SK-N-SH (cell line): ENCODE results near the gene CFAP74. TPM values are rescaled to one million over a fixed set of nuclear protein-coding genes. Genes with fewer than 3 reads are reported as not detected.

Source experiments
- CTCF ChIA-PET: fragments of 300-600, 350-600 bp; formaldehyde crosslinking; extraction: SDS; loops from one replicate; lab custom pipeline; 2021; lab: Yijun Ruan, JAX
- POLR2A ChIA-PET: fragments of 350-600 bp; sonication (Branson Sonifier 250); formaldehyde crosslinking; extraction: SDS; loops from one replicate; lab custom pipeline; 2020; ENCODE audit warnings: antibody characterized with exemption, inconsistent platforms; lab: Yijun Ruan, JAX
- DNase-seq: peaks from one replicate; pipeline ENCODE4 v3.0.0; 2012
- H2AFZ ChIP-seq: fragments of 200-600 bp; sonication (generic); 2 replicates; pipeline ENCODE4 v1.8.1; 2016; ENCODE audit warnings: antibody characterized with exemption, mild to moderate bottlenecking, low read depth
- H3F3A ChIP-seq: fragments of 200-600 bp; sonication (generic); replicated peaks from 2 replicates; pipeline ENCODE3; 2016; ENCODE audit warnings: antibody characterized with exemption, mild to moderate bottlenecking; ENCODE audit not compliant: insufficient read depth
- H3K27ac ChIP-seq, 2 experiments: fragments of 200-500 bp in 1 of 2; fragments of 200-600 bp in 1 of 2; sonication (Bioruptor generic) in 1 of 2; sonication (generic), shearing (Covaris generic) in 1 of 2; 2 replicates each; pipeline versions ENCODE4 v1.5.1 to v1.6.1; 2014 to 2016; ENCODE audit warnings: low read depth in 2 of 2, inconsistent platforms in 1 of 2, low read length in 1 of 2, mild to moderate bottlenecking in 1 of 2, mixed read lengths in 1 of 2
- H3K27me3 ChIP-seq: fragments of 200-600 bp; sonication (generic), shearing (Covaris generic); 2 replicates; pipeline ENCODE4 v1.6.1; 2016; ENCODE audit warnings: mixed run types; ENCODE audit not compliant: insufficient read depth
- H3K36me3 ChIP-seq, 2 experiments: fragments of 200-500 bp in 1 of 2; fragments of 200-600 bp in 1 of 2; sonication (Bioruptor generic) in 1 of 2; sonication (generic) in 1 of 2; replicated peaks in 1 of 2; 2 replicates each; pipeline versions ENCODE3 to v1.5.1; 2014 to 2016; ENCODE audit warnings: low read length in 1 of 2, mild to moderate bottlenecking in 1 of 2; ENCODE audit not compliant: insufficient read depth in 2 of 2, control insufficient read depth in 1 of 2
- H3K4me1 ChIP-seq, 2 experiments: fragments of 200-500 bp in 1 of 2; fragments of 200-600 bp in 1 of 2; sonication (Bioruptor generic) in 1 of 2; sonication (generic), shearing (Covaris generic) in 1 of 2; 2 replicates each; pipeline versions ENCODE4 v1.5.1 to v1.6.1; 2014 to 2016; ENCODE audit warnings: low read depth in 1 of 2, low read length in 1 of 2, mixed run types in 1 of 2; ENCODE audit not compliant: insufficient read depth in 2 of 2, control insufficient read depth in 1 of 2
- H3K4me2 ChIP-seq: fragments of 200-600 bp; sonication (generic), shearing (Covaris generic); 2 replicates; pipeline ENCODE4 v1.6.1; 2017; ENCODE audit warnings: mixed run types
- H3K4me3 ChIP-seq, 2 experiments: fragments of 200-500 bp in 1 of 2; fragments of 200-600 bp in 1 of 2; sonication (Bioruptor generic) in 1 of 2; sonication (generic), shearing (Covaris generic) in 1 of 2; 2 replicates each; pipeline versions ENCODE4 v1.5.1 to v1.8.1; 2014 to 2016; ENCODE audit warnings: low read depth in 2 of 2, inconsistent platforms in 1 of 2, low read length in 1 of 2, mild to moderate bottlenecking in 1 of 2, mixed read lengths in 1 of 2, moderate library complexity in 1 of 2
- H3K79me2 ChIP-seq: fragments of 200-600 bp; sonication (generic); 2 replicates; pipeline ENCODE4 v1.8.1; 2017; ENCODE audit warnings: mild to moderate bottlenecking; ENCODE audit not compliant: insufficient read depth
- H3K9ac ChIP-seq: fragments of 200-600 bp; sonication (generic); 2 replicates; pipeline ENCODE4 v1.6.1; 2017; ENCODE audit warnings: mixed run types
- H3K9me2 ChIP-seq: fragments of 200-600 bp; sonication (generic); 2 replicates; pipeline ENCODE4 v1.6.1; 2017; ENCODE audit warnings: mixed run types
- H3K9me3 ChIP-seq: fragments of 200-600 bp; sonication (generic); 2 replicates; pipeline ENCODE4 v1.6.1; 2017; ENCODE audit warnings: mixed run types, mild to moderate bottlenecking, moderate library complexity
- H4K20me1 ChIP-seq: fragments of 200-600 bp; sonication (generic); 2 replicates; pipeline ENCODE4 v1.6.1; 2017; ENCODE audit warnings: mild to moderate bottlenecking, mixed run types; ENCODE audit not compliant: insufficient read depth
- ELF1 ChIP-seq: IDR thresholded peaks from 2 replicates; pipeline ENCODE4 v1.4.0; 2012
- EP300 ChIP-seq, 2 experiments: IDR thresholded peaks; 2 replicates each; pipeline versions ENCODE4 v1.4.0 to v1.6.1; 2012; ENCODE audit warnings: borderline replicate concordance in 1 of 2, low read depth in 1 of 2, low read length in 1 of 2
- EZH2phosphoT487 ChIP-seq: fragments of 200-600 bp; sonication (generic); IDR thresholded peaks from 2 replicates; pipeline ENCODE4 v1.6.1; 2017; ENCODE audit warnings: low read depth, mixed run types, mild to moderate bottlenecking, antibody characterized with exemption, moderate library complexity, borderline replicate concordance
- FOXJ3 ChIP-seq: sonication (generic); formaldehyde crosslinking; IDR thresholded peaks from 2 replicates; pipeline ENCODE4 v1.5.1; 2020; ENCODE audit warnings: mild to moderate bottlenecking, missing genetic modification reagents
- GATA2 ChIP-seq: sonication (generic); formaldehyde crosslinking; IDR thresholded peaks from 2 replicates; pipeline ENCODE4 v1.5.0; 2020; ENCODE audit warnings: mild to moderate bottlenecking, missing genetic modification reagents
- MAX ChIP-seq: IDR thresholded peaks from 2 replicates; pipeline ENCODE4 v1.4.0; 2012; ENCODE audit warnings: low read depth
- MEF2A ChIP-seq: IDR thresholded peaks from 2 replicates; pipeline ENCODE4 v1.4.0; 2012; ENCODE audit warnings: low read depth, borderline replicate concordance
- MXI1 ChIP-seq: IDR thresholded peaks from 2 replicates; pipeline ENCODE4 v1.6.1; 2012; ENCODE audit warnings: mild to moderate bottlenecking, low read depth, low read length, improper control_type of control experiment
- NFIC ChIP-seq: IDR thresholded peaks from 2 replicates; pipeline ENCODE4 v1.4.0; 2012; ENCODE audit warnings: borderline replicate concordance
- NRF1 ChIP-seq: IDR thresholded peaks from 2 replicates; pipeline ENCODE4 v1.6.1; 2012; ENCODE audit warnings: low read depth, mild to moderate bottlenecking, low read length
- POLR2AphosphoS5 ChIP-seq: IDR thresholded peaks from 2 replicates; pipeline ENCODE4 v1.6.1; 2012; ENCODE audit warnings: low read depth, low read length
- RAD21 ChIP-seq: IDR thresholded peaks from 2 replicates; pipeline ENCODE4 v1.6.1; 2012; ENCODE audit warnings: mild to moderate bottlenecking, low read length
- RCOR1 ChIP-seq: fragments of 150-350 bp; IDR thresholded peaks from 2 replicates; pipeline ENCODE4 v1.6.1; 2017; ENCODE audit warnings: antibody characterized with exemption, low read length
- REST ChIP-seq: IDR thresholded peaks from 2 replicates; pipeline ENCODE4 v1.6.1; 2012; ENCODE audit warnings: mild to moderate bottlenecking, low read depth, low read length, moderate library complexity
- TAF1 ChIP-seq: IDR thresholded peaks from 2 replicates; pipeline ENCODE4 v1.6.1; 2012; ENCODE audit warnings: low read depth, mild to moderate bottlenecking, low read length, moderate library complexity, borderline replicate concordance
- TEAD4 ChIP-seq: IDR thresholded peaks from 2 replicates; pipeline ENCODE4 v1.4.0; 2012; ENCODE audit warnings: mild to moderate bottlenecking, borderline replicate concordance; ENCODE audit not compliant: insufficient read depth
- YY1 ChIP-seq: IDR thresholded peaks from 2 replicates; pipeline ENCODE4 v1.4.0; 2012; ENCODE audit warnings: low read depth, mild to moderate bottlenecking
- WGBS: methylation state at CpG from one replicate; pipeline ENCODE4 v1.1.6; 2017; ENCODE audit warnings: low lambda C conversion rate; 5-methylcytosine and 5-hydroxymethylcytosine counted together
- polyA plus RNA-seq, 3 experiments: library from polyadenylated mRNA; depleted of rRNA; stranded (reverse); fragments of >200 nt; gene quantifications; 2 replicates each; pipeline ENCODE4 v1.2.3, GENCODE V29; 2012
- TF ChIP-seq, protein P1 (sequence below): fragments of 200-600 bp; sonication (generic); IDR thresholded peaks from 2 replicates; pipeline ENCODE4 v1.6.1; 2017; ENCODE audit warnings: antibody characterized with exemption, mild to moderate bottlenecking, moderate library complexity
- TF ChIP-seq, protein P2 (sequence below): IDR thresholded peaks from 2 replicates; pipeline ENCODE4 v1.4.0; 2012; ENCODE audit warnings: low read depth, borderline replicate concordance

The CFAP74 gene
- polyA plus RNA-seq, 1 of the 3 experiments (the other 2 are of a cell fraction) = not detected

DNA sequence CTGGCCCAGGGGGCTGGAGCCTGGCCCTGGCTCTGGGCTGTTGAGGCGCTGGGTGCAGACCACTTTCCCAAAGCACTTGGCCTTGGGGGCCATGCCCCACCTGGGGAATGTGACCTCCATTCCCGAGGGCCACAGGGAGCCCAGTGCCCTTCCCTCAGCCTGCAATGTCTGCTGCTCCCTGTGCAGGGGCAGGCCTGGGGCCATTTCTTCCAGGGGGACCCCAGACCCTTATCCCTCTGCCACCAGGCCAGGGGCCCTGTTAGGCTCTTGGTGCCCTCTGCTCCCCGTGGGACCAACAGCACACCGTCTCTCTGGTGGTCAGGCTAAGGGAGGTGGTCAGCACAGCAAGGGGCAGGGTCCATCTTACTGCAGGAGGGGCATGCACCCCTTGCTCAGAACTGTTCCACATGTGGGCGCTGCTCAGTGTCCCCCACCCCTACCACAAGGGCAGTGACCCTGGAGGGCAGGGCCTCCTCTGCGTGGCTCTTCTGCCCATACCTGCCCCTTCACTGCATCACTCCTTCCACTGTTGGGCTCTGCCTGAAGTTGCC lies 83.5 kb downstream of the CFAP74 start (continued):
- TF ChIP-seq REST (no peak), MEF2A (no peak), ELF1 (no peak), RCOR1 (no peak), EP300 (IDR thresholded peaks at IDR 0.05; ENCODE audit: borderline replicate concordance in 1 of 2, low read depth in 1 of 2, low read length in 1 of 2) (no peak), NRF1 (no peak), NFIC (no peak), GATA2 (CRISPR knock-in tag) (no peak), MAX (no peak), RAD21 (no peak)
- TF ChIP-seq, protein P1, sequence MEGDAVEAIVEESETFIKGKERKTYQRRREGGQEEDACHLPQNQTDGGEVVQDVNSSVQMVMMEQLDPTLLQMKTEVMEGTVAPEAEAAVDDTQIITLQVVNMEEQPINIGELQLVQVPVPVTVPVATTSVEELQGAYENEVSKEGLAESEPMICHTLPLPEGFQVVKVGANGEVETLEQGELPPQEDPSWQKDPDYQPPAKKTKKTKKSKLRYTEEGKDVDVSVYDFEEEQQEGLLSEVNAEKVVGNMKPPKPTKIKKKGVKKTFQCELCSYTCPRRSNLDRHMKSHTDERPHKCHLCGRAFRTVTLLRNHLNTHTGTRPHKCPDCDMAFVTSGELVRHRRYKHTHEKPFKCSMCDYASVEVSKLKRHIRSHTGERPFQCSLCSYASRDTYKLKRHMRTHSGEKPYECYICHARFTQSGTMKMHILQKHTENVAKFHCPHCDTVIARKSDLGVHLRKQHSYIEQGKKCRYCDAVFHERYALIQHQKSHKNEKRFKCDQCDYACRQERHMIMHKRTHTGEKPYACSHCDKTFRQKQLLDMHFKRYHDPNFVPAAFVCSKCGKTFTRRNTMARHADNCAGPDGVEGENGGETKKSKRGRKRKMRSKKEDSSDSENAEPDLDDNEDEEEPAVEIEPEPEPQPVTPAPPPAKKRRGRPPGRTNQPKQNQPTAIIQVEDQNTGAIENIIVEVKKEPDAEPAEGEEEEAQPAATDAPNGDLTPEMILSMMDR = no peak

GRCh38 chr1:1919304-1920056 lies 84.1 kb downstream of the CFAP74 start:
- Histone ChIP-seq H2AFZ (peak overlapping the region; percentile 59; the same call in 1 of the 2 replicates), H3K4me2 (peak overlapping the region; percentile 84), H3K27me3 (no peaks in the 10 kb centered on the region), H4K20me1 (no peaks in the 10 kb centered on the region), H3K9me2 (no peaks in the 10 kb centered on the region), H3K36me3 (no peaks in the 10 kb centered on the region), H3K4me1 (peaks cover 0 to 17% of the 10 kb centered on the region in 2 experiments; a peak in 1 of 4 replicates), H3K27ac (no peak overlapping the region; a peak in 1 of 4 replicates), H3K9ac (no peak overlapping the region), H3F3A (no peaks in the 10 kb centered on the region), H3K9me3 (no peaks in the 10 kb centered on the region), H3K4me3 (peak overlapping the region; percentile 58 to 64), H3K79me2 (no peaks in the 10 kb centered on the region)
- ChIA-PET CTCF (interaction anchor here (0.5 to 1.8 kb wide), 5 partner anchors 10 to 804 kb away, joined by 3 to 7 read pairs (median 5); partner anchors contain the start of gene C1orf159), POLR2A (interaction anchor here (0.6 to 0.7 kb wide), 2 partner anchors 1815 to 1920 kb away, joined by 3 read pairs; no protein-coding TSS in a partner anchor)
- WGBS = 3% methylated on average over 17 of the region's 62 CpGs
- TF ChIP-seq, protein P2, sequence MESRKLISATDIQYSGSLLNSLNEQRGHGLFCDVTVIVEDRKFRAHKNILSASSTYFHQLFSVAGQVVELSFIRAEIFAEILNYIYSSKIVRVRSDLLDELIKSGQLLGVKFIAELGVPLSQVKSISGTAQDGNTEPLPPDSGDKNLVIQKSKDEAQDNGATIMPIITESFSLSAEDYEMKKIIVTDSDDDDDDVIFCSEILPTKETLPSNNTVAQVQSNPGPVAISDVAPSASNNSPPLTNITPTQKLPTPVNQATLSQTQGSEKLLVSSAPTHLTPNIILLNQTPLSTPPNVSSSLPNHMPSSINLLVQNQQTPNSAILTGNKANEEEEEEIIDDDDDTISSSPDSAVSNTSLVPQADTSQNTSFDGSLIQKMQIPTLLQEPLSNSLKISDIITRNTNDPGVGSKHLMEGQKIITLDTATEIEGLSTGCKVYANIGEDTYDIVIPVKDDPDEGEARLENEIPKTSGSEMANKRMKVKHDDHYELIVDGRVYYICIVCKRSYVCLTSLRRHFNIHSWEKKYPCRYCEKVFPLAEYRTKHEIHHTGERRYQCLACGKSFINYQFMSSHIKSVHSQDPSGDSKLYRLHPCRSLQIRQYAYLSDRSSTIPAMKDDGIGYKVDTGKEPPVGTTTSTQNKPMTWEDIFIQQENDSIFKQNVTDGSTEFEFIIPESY = no peak
- TF ChIP-seq EZH2phosphoT487 = no peak
- no peak for TF ChIP-seq FOXJ3
- TF ChIP-seq TEAD4 = no peak
- no peak for TF ChIP-seq MXI1
- TF ChIP-seq YY1 = no peak
- TF ChIP-seq NRF1 = peak; percentile 81
- TF ChIP-seq NFIC = peak; percentile 31; the same call in 1 of the 2 replicates
- TF ChIP-seq TAF1 = no peak
- TF ChIP-seq GATA2 (CRISPR knock-in tag) = no peak
- TF ChIP-seq POLR2AphosphoS5 = no peak
- DNase-seq = peak; percentile 100
